ENCODE data around the gene CDH23. TPM values are rescaled to one million over a fixed set of nuclear protein-coding genes. Genes with fewer than 3 reads are reported as not detected.

The CDH23 gene
- total RNA-seq, 1 donor: 0.81 TPM

DNA sequence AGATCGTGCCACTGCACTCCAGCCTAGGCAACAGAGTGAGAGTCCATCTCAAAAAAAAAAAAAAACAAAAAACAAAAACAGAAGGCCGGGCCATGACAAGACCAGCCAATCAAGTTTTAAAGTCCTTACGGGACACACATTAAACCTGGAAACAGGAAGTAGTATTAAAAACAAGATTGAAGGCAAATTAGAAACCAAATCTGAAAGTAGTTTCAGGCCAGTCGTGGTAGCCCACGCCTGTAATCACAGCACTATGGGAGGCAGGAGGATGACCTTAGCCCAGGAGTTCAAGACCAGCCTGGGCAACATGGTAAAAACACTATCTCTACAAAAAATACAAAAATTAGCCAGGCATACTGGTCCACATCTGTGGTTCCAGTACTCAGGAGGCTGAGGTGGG lies 436.2 kb downstream of the CDH23 start:
- DNase-seq (ENCODE audit: low read depth in 2 of 3, low spot score in 2 of 3): no peak

DNA sequence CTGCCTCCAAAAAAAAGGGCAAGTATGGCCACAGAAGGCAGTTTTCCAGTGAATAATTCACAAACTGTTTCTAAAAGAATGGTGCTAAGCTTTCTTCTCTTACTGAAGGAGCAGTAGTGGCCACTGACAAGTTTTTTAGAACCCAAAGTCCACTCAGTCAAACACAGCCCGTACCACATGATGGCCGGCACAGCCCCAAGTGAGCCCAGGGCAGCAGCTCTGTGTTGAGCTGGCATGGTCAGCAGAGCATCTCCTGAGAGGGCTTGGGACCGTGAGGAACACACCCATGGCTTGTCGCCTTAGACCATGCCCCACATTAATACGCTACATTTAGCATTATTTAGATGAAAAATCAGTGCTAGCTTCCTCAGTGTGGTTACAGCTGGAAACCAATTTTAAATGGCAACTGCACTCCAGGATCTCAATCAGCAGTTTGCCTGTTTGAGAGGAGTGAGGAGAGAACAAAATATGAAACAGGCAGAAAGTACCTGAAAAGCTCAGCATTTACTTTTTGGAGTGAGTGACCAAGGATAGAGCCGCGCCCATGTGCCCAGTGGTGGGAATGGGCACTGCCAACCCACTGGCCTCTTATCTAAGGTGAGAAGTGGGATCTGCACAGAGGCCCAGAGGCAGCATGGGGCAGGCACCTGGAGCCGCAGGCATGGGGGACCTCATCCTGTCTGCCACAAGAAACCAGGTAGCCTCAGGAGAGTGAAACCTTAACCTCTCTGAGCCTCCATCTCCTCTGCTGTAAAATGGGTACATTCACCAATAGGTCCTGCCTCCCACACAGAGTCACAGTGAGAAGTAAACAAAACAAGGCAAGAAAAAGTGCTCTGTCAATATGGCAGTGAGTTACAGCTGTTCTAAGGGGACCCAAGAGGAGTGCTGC lies 437.0 kb downstream of the CDH23 start:
- no peak for DNase-seq (ENCODE audit: low read depth in 2 of 3, low spot score in 2 of 3)

DNA sequence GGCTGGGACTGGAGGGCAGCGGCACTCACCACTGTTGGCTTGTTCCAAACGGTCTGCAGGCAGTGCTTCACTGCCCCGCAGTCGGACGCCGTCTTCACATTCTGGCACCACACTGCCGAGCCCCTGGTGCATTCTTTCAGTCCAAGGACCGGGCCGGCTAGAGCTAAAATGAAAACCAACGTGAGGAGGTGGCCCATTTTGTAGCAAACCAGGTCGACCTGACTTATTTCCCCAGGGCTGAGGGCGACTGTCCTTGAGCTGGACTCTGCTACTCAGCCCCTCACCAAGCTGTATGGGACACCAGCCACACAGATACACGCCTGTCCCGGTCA lies 437.6 kb downstream of the CDH23 start:
- DNase-seq (ENCODE audit: low read depth in 2 of 3, low spot score in 2 of 3): no peak

DNA sequence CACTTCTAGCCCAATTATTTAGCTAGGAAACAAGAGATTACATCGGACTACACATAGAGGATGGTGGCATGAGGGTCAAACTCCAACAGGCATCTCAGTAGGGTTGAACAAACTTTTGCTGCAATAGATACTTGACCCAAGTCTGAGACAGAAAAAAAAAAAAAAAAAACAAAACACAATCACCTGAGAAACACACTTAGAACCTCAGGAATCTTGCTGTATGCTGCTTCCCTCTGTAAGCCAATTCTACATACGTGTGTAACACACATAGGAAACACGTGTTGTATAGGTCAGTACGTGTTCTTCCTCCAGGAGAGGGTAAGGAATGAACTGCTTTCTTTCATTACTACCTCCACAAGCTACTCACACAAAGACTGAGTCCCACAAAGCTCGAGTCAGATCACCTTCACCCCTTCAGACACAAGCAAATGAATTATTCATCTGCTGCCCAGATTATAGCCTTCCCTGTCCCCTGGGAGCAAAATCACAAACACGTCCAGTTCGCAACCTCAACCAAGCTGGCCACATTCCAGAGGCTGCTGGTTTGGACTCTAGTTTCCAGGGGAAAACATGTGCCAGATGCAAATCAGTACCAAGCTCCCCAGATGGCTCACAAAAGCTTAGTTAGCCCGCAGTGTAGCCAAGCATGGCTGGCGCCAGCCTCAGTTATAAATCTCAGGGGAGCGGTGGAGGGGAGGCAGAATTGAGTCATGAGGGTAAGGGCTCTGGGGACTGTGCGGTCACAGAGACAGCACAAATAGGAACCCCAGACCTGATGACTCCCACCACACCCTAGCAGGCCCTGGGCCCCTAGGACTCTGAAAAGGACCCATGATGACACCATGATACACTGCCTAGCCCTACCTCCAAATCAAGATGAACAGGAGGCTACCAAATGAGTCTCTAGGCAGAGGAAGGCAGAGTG lies 439.2 kb downstream of the CDH23 start:
- DNase-seq (ENCODE audit: low read depth in 2 of 3, low spot score in 2 of 3): peak in 2 of 3 donors; percentile 28 to 50

DNA sequence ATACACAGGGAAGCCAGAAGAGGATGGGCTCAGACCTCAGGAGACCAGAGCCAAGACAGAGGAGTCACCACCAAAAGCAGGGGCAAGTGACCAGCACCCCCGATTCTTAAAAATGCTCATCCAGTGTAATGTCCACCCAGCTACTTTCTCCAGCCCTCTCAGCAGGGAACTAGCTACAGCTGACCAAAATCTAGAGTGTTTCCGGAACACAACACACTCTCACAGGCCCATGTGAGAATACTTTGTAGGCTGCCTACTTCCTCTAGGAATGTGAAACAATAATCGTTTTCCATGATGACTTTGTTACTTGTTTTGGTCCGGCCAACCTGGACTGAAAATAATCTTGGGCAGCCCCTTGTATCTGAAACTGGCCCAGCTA lies 439.9 kb downstream of the CDH23 start:
- no peak for DNase-seq (ENCODE audit: low read depth in 2 of 3, low spot score in 2 of 3)

DNA sequence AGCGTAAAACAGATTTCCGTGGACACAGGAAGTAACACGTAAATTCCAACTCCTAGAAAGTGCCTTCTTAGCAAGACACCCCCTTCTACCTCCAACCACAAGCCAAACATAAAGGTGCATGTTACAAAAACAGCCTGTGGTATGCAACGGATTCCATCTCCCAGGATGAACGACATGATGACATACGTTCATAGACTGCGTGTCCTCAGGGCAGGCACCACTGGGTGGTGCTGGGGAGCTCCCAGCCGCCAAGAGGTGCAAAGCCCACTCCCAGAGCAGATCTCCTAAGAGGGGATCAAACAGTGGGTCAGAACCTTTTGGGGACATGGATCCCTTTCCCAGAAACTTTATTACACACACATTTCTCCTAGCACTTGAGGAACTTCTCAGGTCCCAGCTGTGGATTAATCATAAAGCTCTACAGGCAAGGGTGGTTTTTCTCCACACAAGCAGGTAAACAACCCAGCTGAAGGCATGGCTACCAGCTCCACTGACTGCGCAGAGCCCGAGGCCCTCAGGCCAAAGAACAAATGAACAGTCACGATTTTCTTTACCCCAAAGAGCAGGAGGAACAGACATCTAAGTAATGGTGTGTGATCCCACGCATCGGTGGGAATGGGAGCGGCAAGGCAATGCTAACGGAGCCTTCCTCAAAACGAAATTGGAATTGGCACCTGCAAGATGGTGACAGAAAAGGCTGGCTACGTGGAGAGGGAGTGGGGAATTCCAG lies 440.5 kb downstream of the CDH23 start:
- peak in 2 of 3 donors; percentile 26 to 30 for DNase-seq (ENCODE audit: low read depth in 2 of 3, low spot score in 2 of 3)

DNA sequence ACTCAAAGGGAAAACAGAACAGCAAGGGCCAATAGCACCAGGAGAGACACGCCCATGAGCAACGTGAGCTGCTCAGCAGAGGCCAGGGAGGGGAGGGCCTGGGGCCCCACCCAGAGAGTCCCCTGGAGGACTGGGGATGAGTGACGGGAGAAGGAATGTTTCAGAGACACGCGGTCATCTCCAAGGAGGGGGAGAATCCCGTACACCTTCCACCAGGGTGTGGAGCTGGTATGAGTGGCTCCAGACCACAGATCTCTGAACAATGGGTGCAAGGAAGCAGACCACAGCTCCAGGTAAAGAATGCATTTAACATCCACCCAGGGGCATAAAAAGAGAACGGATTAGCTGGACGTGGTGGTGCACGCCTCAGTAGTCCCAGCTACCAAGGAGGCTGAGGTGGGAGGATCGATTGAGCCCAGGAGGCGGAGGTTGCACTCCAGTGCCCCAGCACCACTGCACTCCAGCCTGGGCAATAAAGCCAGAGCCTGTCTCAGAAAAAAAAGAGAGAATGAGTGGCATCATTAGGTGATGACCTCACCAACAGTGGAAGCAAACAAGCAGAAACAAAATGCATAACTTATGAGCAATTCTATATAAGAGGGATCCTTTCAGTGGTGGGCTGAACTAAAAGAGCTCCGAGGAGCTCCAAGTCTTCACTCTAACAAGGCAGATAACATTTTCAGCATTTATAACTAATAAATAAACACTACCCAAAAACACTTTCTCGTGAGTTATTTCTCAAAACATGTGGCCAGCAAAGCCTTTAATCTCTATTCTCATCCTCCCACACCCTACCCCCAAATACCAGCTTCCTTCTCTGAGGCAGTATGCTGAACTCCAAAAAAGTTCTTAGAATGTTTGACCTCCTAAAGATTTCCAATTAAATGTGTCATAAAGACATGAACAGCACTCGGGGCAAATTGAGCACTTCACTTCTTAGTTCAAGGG lies 441.8 kb downstream of the CDH23 start:
- no peak for DNase-seq (ENCODE audit: low read depth in 2 of 3, low spot score in 2 of 3)

DNA sequence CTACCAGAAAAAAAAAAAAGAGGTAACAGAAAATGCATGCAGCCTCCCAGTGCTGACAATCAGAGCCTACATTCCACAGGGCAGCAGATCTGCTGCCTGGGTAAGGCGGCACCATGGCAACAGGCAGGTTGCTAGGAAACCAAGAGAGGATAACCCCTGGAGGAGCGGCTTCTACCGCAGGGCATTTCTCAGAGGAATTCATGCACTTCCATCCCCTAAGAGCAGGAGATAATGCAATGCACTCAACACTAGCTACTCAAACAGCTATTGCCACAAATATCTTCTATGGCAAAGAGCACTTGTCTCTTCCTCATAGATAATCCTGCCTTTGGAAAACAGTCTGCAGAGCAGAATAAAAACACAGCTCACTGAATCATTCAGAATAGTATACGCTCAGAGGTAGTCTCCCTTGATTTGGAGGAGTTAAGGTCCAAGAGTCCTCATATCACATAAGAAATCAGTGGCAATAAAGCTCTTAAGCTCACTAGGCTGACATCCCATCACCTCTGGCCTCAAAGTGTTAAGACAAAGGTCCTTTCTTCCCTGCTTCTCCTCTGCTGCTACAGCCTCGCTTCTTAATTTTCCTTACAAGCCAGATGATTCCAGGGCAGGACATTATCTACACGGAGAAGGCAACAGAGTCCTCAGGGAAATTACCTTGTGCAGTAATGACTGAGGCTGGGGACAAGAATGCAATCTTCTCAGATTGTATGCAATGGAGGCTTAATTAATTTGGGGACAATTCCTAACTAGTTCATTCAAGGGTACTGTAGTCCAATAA lies 443.6 kb downstream of the CDH23 start:
- peak in 1 of 3 donors; percentile 20 for DNase-seq (ENCODE audit: low read depth in 2 of 3, low spot score in 2 of 3)

DNA sequence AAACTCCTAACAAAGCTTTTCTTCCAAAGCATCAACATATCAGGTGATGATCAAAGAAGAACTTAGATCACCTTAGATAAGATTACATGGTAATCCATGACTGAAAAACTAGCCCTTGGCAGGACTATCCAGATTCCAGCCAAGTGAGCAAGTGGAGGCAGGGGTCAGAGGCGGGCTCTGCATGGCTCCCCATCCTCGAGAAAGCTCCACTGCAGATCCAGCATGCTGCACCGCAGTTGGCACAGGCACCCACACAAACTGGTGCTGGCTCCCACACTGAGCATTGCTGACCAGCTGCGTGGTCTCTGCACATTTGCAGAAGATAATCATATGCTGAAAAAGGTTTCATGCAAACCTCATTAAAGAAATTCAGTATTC lies 444.2 kb downstream of the CDH23 start:
- no peak for DNase-seq (ENCODE audit: low read depth in 2 of 3, low spot score in 2 of 3)

DNA sequence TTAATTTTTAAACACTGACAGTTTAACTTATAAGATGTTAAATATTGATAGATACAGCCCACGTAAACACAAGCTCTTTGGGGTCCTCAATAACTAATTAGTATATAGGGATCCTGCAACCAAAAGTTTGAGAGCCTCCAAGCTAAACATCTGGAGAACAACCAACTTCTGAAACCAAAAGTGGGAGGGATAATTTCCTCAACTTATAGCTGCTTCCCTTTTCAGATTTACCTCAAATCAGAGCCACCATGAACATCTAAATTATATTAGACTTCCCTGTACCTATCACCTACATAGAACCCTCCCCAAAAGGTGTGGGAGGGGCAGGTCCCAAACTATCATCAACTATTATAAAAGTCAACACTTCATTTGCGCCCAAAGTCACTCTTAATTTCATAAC lies 445.7 kb downstream of the CDH23 start:
- no peak for DNase-seq (ENCODE audit: low read depth in 2 of 3, low spot score in 2 of 3)

DNA sequence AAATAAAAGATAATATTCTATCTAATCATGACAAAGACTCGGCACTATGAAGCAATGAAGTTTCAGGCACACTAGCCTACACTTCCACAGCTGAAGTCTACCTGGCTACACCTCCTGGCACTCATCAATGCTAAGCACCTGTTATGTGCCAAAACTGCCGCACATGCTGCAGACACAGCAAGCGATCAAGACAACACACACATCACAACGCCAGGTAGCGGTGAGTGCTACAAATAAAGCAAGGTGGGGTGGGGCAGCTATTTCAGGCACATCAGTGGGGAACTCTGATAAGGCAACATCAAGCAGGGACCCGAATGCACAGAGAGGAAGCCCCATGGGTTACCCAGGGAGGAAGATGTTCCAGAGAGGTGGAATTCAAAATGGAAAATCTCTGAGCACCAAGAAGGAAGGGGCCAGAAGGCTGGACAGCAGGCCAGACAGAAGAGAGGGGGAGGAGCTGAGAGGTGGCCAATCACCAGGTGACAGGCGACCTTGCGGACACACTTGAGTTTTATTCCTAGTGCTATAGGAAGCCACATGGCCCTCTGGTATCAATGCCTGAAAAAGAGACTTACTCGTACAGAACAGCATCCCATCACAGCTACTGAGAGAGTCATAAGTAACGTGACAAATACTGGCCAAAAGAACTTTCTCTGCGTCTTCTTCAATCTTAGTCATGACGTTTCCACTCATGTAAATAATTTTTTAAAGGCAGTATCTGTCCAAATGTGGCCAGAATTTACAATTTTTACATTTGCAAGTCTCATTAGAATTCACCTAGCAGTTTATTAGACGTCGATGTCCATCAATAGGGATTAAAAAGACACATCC lies 446.4 kb downstream of the CDH23 start:
- DNase-seq (ENCODE audit: low read depth in 2 of 3, low spot score in 2 of 3): no peak

DNA sequence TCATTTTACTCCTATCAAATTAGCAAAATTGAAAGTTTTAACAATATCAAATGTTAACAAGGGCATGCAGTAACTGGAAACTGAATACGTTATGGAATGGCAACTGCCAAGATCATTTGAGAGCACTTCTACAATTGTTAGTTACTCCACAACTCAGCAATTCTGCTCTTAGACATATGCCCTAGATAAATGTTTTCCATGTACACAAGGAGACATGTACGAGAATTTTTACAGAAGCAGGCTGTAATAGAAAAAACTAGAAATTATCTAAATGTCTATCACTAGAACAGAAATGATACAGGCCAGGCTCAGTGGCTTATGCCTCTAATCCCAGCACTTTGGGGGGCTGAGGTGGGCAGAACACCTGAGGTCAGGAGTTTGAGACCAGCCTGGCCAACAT lies 447.4 kb downstream of the CDH23 start:
- DNase-seq (ENCODE audit: low read depth in 2 of 3, low spot score in 2 of 3): no peak

DNA sequence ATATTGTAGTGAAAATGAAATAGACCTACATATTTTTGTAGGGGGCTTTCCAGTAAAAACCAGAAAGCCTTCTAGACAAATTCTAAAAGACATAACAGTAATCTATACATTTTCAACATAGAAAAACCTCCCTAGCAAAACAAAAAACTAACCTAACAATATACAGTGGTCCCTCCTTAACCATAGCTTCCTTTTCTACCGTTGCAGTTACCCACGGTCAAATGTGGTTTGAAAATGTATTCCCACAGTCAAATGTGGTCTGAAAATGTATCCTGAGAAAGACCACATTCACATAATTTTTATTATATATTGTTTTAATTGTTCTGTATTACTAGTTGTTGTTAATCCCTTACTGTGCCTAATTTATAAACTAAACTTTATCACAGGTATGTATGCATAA lies 448.0 kb downstream of the CDH23 start:
- no peak for DNase-seq (ENCODE audit: low read depth in 2 of 3, low spot score in 2 of 3)

DNA sequence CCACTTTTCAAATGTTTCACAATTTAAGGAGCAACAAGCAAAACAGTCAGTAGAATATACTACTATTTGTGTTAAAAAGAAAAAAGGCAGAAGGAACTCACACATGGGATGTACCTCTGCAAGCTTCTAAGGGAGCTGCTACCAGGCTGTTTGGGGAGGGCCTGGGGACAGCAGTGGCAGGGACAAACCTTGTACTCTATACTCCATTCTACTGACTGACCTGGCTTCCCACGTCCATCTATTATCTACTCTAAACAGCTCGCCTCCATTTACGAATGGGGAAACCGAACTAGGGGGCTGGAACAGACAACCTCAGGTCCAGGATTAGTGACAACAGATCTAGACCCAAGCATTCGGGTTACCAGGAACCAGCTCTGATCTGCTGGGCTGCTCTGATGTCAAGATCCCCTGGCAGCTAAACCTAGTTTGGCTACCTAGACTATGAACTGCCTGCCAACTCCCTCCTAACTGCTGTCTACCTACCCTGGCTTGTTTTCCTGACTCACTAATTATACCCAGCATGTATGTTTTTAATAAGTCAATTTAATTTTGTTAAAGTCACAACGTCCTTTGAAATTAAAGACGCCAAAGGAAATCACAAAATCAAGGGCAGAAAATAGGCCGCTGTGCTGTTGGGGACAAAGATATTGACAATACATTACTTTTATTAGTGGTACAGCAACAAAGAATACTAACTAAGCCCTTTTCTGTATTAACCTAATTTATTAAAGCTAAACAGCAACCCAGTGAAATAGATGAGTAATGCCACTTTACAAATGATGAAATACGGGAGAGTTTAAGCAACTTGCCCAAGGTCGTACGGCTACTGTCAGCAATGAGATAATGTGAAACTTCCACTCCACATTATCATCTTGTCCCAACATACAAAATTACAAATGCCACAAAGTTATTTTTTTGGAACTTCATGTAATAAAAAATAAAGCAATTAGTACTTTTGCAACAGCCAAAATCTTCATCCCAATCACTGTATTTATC lies 449.0 kb downstream of the CDH23 start:
- no peak for DNase-seq (ENCODE audit: low read depth in 2 of 3, low spot score in 2 of 3)

DNA sequence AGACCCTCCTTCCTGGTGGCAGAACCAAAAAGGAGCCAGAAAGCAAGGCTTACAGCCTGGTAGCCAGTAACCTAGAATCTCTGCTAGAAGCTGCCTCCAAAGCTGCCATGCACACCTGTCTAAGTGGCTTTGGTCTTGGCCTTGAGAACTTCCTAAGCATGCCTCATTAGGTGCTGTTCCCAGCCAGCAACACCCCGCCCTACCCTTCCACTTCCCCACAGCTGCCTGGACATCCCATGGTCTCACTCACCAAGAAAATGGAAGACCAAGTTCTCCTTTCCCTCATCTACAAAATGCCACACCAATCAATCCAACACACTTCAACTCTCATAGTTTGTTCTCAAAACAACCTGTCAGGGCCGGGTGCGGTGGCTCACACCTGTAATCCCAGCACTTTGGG lies 450.1 kb downstream of the CDH23 start:
- DNase-seq (ENCODE audit: low read depth in 2 of 3, low spot score in 2 of 3): no peak

DNA sequence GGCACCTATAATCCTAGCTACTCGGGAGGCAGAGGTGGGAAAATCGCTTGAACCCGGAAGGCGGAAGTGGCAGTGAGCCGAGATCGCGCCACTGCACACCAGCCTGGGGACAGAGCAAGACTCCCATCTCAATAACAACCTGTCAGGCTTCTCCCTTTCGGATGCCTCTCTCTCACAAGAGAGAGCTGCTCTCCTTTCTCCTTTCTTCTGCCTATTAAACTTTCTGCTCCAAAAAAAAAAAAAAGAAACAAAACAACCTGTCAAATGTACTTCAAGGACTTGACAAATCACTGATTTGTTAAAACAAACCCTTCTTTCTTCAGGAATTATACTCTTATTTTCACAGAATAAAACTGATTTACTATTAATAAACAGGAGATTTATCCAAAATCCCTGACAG lies 450.7 kb downstream of the CDH23 start:
- DNase-seq (ENCODE audit: low read depth in 2 of 3, low spot score in 2 of 3): no peak

Measured in hematopoietic multipotent progenitor cell (in vitro differentiated cells).